Panc1 (cell line): ENCODE results near the gene VPS37B. TPM values are rescaled to one million over a fixed set of nuclear protein-coding genes. Genes with fewer than 3 reads are reported as not detected.

Experiments
- ATAC-seq: fragments of 200-7000 bp; cut with Tn5 transposase; 2 replicates; pipeline ENCODE4 v1.9.1; 2020; ENCODE audit warnings: mild to moderate bottlenecking, moderate library complexity
- BruUV-seq: library from RNA; stranded (reverse); fragments of 400-500 nt; replicated peaks from 2 replicates; lab custom pipeline; 2021; lab: Mats Ljungman, UMichigan
- CTCF ChIA-PET: fragments of 300-600 bp; sonication (Branson Sonifier 250); formaldehyde crosslinking; loops from one replicate; lab custom pipeline; 2022; ENCODE audit warnings: antibody characterized with exemption; lab: Charles Lee
- POLR2A ChIA-PET: fragments of 300-600 bp; sonication (Branson Sonifier 250); formaldehyde crosslinking; loops from one replicate; lab custom pipeline; 2022; ENCODE audit warnings: antibody characterized with exemption; lab: Charles Lee
- DNase-seq: peaks from one replicate; pipeline ENCODE4 v3.0.0-alpha.2; 2010; ENCODE audit warnings: low read depth, low spot score
- H3K27ac ChIP-seq: 2 replicates; pipeline ENCODE4 v1.5.1; 2011; ENCODE audit warnings: mild to moderate bottlenecking, low read length, inconsistent platforms
- H3K27me3 ChIP-seq: fragments of 200-500 bp; sonication (Bioruptor generic); 2 replicates; pipeline ENCODE4 v1.6.0; 2014; ENCODE audit warnings: low read length, inconsistent platforms; ENCODE audit not compliant: control insufficient read depth, insufficient read depth
- H3K36me3 ChIP-seq: fragments of 200-500 bp; sonication (Bioruptor generic); 2 replicates; pipeline ENCODE4 v1.5.1; 2014; ENCODE audit warnings: inconsistent platforms, mild to moderate bottlenecking, low read length, moderate library complexity; ENCODE audit not compliant: control insufficient read depth, insufficient read depth
- H3K4me1 ChIP-seq: 2 replicates; pipeline ENCODE4 v1.5.1; 2011; ENCODE audit warnings: inconsistent platforms, mild to moderate bottlenecking, low read length, moderate library complexity; ENCODE audit not compliant: control insufficient read depth, insufficient read depth
- H3K4me3 ChIP-seq, 2 experiments: 2 replicates each; pipeline ENCODE4 v1.5.1; 2011 to 2012; ENCODE audit warnings: low read depth in 2 of 2, low read length in 2 of 2, mild to moderate bottlenecking in 2 of 2, inconsistent platforms in 1 of 2, moderate library complexity in 1 of 2
- H3K9me3 ChIP-seq: fragments of 200-500 bp; sonication (Bioruptor generic); 2 replicates; pipeline ENCODE4 v1.5.1; 2014; ENCODE audit warnings: low read depth, mild to moderate bottlenecking, inconsistent platforms, low read length, moderate library complexity; ENCODE audit not compliant: control insufficient read depth, insufficient read depth
- CTCF ChIP-seq: fragments of 450-650 bp; IDR thresholded peaks from 2 replicates; pipeline ENCODE4 v1.5.1; 2017; ENCODE audit warnings: mild to moderate bottlenecking
- POLR2AphosphoS5 ChIP-seq: IDR thresholded peaks from 2 replicates; pipeline ENCODE4 v1.6.1; 2012; ENCODE audit warnings: mild to moderate bottlenecking, low read depth, low read length, moderate library complexity
- REST ChIP-seq, 2 experiments: IDR thresholded peaks; 2 replicates each; pipeline ENCODE4 v1.6.1; 2011 to 2012; ENCODE audit warnings: low read depth in 2 of 2, control low read depth in 1 of 2, low read length in 1 of 2, mild to moderate bottlenecking in 1 of 2, moderate library complexity in 1 of 2; ENCODE audit not compliant: insufficient read depth in 1 of 2
- SIN3A ChIP-seq: IDR thresholded peaks from 2 replicates; pipeline ENCODE4 v1.6.1; 2012; ENCODE audit warnings: low read depth, mild to moderate bottlenecking, low read length, moderate library complexity, borderline replicate concordance; ENCODE audit not compliant: insufficient read depth
- TCF7L2 ChIP-seq: IDR thresholded peaks from 2 replicates; pipeline ENCODE4 v1.6.1; 2011; ENCODE audit warnings: mild to moderate bottlenecking, low read depth, low read length, inconsistent platforms
- in situ Hi-C: cut with HindIII; loops from 2 replicates; pipeline ENCODE4 v1.10.0; 2016; ENCODE audit warnings: low sequenced_read_pairs, low pct_unique_long_range_greater_than_20kb
- intact Hi-C: fragments of 100-400 bp; cut with micrococcal nuclease; formaldehyde crosslinking; loops from one replicate; pipeline ENCODE4 v1.10.0; 2022; ENCODE audit not compliant: unreplicated experiment
- total RNA-seq: library from RNA; stranded (reverse); gene quantifications from one replicate; pipeline ENCODE4 v1.2.1, GENCODE V29; 2021; ENCODE audit not compliant: unreplicated experiment

VPS37B gene
- total RNA-seq, 1 experiment from 2014 or later = 76.7 TPM

GRCh38 chr12:122944605-122945592 is 49.0 kb upstream of the VPS37B start:
- Histone ChIP-seq H3K36me3 (no peaks in the 10 kb centered on the region), H3K4me3 (peak overlapping the region in 1 of 2 experiments; percentile 26; a peak in 1 of 4 replicates), H3K27ac (peak overlapping the region; percentile 93), H3K4me1 (peaks cover 54% of the 10 kb centered on the region), H3K9me3 (no peaks in the 10 kb centered on the region), H3K27me3 (no peaks in the 10 kb centered on the region)
- DNase-seq (no peak), ATAC-seq (peak; percentile 86)
- TF ChIP-seq CTCF (no peak), POLR2AphosphoS5 (peak; percentile 66), TCF7L2 (0 out of 2 replicates have a peak, but pooled peaks have one; percentile 50)
- intact Hi-C loops (loop anchor here (5.0 kb wide), 1 partner anchor 48 kb away; the partner anchor contains the start of gene VPS37B), in situ Hi-C loops (no loop called here)
- POLR2A ChIA-PET = interaction anchor here (0.6 to 1.4 kb wide), 4 partner anchors 58 to 126 kb away, joined by 3 to 6 read pairs (median 3); no protein-coding TSS in a partner anchor
- CTCF ChIA-PET = interaction anchor here (0.7 kb wide), 2 partner anchors 51 to 131 kb away, joined by 3 read pairs; no protein-coding TSS in a partner anchor
- no TSS peak for BruUV-seq

- no peak for DNase-seq
- TF ChIP-seq SIN3A (no peak), TCF7L2 (no peak), POLR2AphosphoS5 (no peak), REST (IDR thresholded peaks at IDR 0.05; ENCODE audit: insufficient read depth in 1 of 2, low read depth in 2 of 2, low read length in 1 of 2) (no peak), CTCF (no peak)
- CTCF ChIA-PET = interaction anchor here (0.7 kb wide), 1 partner anchor 83 kb away, joined by 5 read pairs; no protein-coding TSS in a partner anchor
- Histone ChIP-seq H3K36me3 (no peaks in the 10 kb centered on the region), H3K4me1 (peaks cover 51% of the 10 kb centered on the region), H3K27ac (peak overlapping the region; percentile 93), H3K27me3 (no peaks in the 10 kb centered on the region), H3K4me3 (no peak overlapping the region; a peak in 1 of 4 replicates), H3K9me3 (no peaks in the 10 kb centered on the region)
- intact Hi-C loops (loop anchor here (5.0 kb wide), 1 partner anchor 46 kb away; the partner anchor contains the start of gene VPS37B), in situ Hi-C loops (no loop called here)
- TSS peak; percentile 73 for BruUV-seq
- POLR2A ChIA-PET = no interaction called here
- no peak for ATAC-seq
Measured at GRCh38 chr12:122943196-122943595, 47.3 kb upstream of the VPS37B start.
